Gastrocnemius medialis (tissue), 4 donors: ENCODE data around the gene SYNGR2.

Source experiments
- POLR2A ChIP-seq, 2 donors: fragments of 450-650 bp; IDR thresholded peaks; one replicate each; pipeline ENCODE4 v1.6.1; 2017; ENCODE audit warnings: antibody characterized with exemption in 2 of 2, mild to moderate bottlenecking in 2 of 2, moderate library complexity in 2 of 2
- TF ChIP-seq, protein P1 (sequence below), 5 experiments: fragments of 450-650 bp in 3 of 5; fragments of 200-600 bp in 2 of 5; sonication (generic) in 2 of 5; IDR thresholded peaks in 4 of 5; conservative IDR thresholded peaks in 1 of 5; 1 replicate in 4 of 5; 2 replicates in 1 of 5; pipeline ENCODE4 v1.5.1; 2016 to 2019; ENCODE audit warnings: antibody characterized with exemption in 5 of 5, mild to moderate bottlenecking in 3 of 5, moderate library complexity in 3 of 5

DNA sequence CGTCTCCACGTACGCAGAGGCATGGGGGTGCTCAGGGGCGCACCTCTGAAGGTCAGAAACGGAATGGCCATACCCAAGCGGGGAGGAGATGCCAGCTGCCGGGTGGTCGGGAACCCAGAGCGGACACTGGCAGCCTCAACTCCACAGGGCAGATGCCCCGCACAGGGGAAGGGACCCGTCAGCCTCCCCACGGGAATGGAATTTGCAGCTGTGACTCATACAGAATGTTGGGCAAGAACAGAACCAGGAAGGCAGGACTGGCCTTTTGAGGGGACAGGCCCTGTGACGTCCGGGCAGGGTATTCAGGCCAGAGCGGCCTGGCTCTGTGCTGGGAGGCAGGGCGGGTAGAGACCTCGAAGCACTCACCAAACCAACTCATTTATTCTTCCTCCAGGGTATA lies 11.0 kb downstream of the SYNGR2 start:
- TF ChIP-seq, protein P1, sequence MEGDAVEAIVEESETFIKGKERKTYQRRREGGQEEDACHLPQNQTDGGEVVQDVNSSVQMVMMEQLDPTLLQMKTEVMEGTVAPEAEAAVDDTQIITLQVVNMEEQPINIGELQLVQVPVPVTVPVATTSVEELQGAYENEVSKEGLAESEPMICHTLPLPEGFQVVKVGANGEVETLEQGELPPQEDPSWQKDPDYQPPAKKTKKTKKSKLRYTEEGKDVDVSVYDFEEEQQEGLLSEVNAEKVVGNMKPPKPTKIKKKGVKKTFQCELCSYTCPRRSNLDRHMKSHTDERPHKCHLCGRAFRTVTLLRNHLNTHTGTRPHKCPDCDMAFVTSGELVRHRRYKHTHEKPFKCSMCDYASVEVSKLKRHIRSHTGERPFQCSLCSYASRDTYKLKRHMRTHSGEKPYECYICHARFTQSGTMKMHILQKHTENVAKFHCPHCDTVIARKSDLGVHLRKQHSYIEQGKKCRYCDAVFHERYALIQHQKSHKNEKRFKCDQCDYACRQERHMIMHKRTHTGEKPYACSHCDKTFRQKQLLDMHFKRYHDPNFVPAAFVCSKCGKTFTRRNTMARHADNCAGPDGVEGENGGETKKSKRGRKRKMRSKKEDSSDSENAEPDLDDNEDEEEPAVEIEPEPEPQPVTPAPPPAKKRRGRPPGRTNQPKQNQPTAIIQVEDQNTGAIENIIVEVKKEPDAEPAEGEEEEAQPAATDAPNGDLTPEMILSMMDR (IDR thresholded peaks at IDR 0.05 in 4 of 5, conservative IDR thresholded peaks at IDR 0.05 in 1 of 5) = no peak
- TF ChIP-seq POLR2A (IDR thresholded peaks at IDR 0.05) = peak in 1 of 2 donors; percentile 18
